ENCODE results near the gene ZDHHC14.

Gene ZDHHC14

GRCh38 chr6:157621406-157621805, 240.4 kb downstream of the ZDHHC14 start:
- DNase-seq (ENCODE audit: low read depth) = no peak

- DNase-seq (ENCODE audit: low read depth) = no peak
Observed at GRCh38 chr6:157622427-157622826, 241.4 kb downstream of the ZDHHC14 start.

GRCh38 chr6:157625111-157625510, 244.1 kb downstream of the ZDHHC14 start:
- DNase-seq (ENCODE audit: low read depth) = no peak

- no peak for DNase-seq (ENCODE audit: low read depth)
Observed at GRCh38 chr6:157625764-157626163, 244.8 kb downstream of the ZDHHC14 start.

GRCh38 chr6:157627195-157627966, 246.4 kb downstream of the ZDHHC14 start:
- no peak for DNase-seq (ENCODE audit: low read depth)

GRCh38 chr6:157628463-157628862, 247.5 kb downstream of the ZDHHC14 start:
- no peak for DNase-seq (ENCODE audit: low read depth)

GRCh38 chr6:157629220-157629619, 248.2 kb downstream of the ZDHHC14 start:
- DNase-seq (ENCODE audit: low read depth) = no peak

GRCh38 chr6:157630463-157631080, 249.6 kb downstream of the ZDHHC14 start:
- DNase-seq (ENCODE audit: low read depth) = no peak

- no peak for DNase-seq (ENCODE audit: low read depth)
Observed at GRCh38 chr6:157631412-157631811, 250.4 kb downstream of the ZDHHC14 start.

GRCh38 chr6:157631838-157632614, 251.0 kb downstream of the ZDHHC14 start:
- DNase-seq (ENCODE audit: low read depth) = no peak

- DNase-seq (ENCODE audit: low read depth) = no peak
Observed at GRCh38 chr6:157632821-157633220, 251.8 kb downstream of the ZDHHC14 start.

GRCh38 chr6:157634546-157634945, 253.6 kb downstream of the ZDHHC14 start:
- no peak for DNase-seq (ENCODE audit: low read depth)

GRCh38 chr6:157635388-157636244, 254.6 kb downstream of the ZDHHC14 start:
- DNase-seq (ENCODE audit: low read depth) = no peak

- DNase-seq (ENCODE audit: low read depth) = no peak
Observed at GRCh38 chr6:157637516-157637915, 256.5 kb downstream of the ZDHHC14 start.

GRCh38 chr6:157637941-157638662, 257.1 kb downstream of the ZDHHC14 start:
- DNase-seq (ENCODE audit: low read depth) = no peak

- DNase-seq (ENCODE audit: low read depth) = no peak
Observed at GRCh38 chr6:157638779-157639178, 257.8 kb downstream of the ZDHHC14 start.

GRCh38 chr6:157640746-157641451, 259.9 kb downstream of the ZDHHC14 start:
- no peak for DNase-seq (ENCODE audit: low read depth)

- DNase-seq (ENCODE audit: low read depth) = no peak
Observed at GRCh38 chr6:157641837-157642236, 260.8 kb downstream of the ZDHHC14 start.

GRCh38 chr6:157642736-157643135, 261.7 kb downstream of the ZDHHC14 start:
- no peak for DNase-seq (ENCODE audit: low read depth)

GRCh38 chr6:157644043-157644810, 263.2 kb downstream of the ZDHHC14 start:
- DNase-seq (ENCODE audit: low read depth) = no peak
